Activated naive CD4-positive, alpha-beta T cell treated with Interleukin-2 at 50 U/mL for 16 hours (primary cell): ENCODE results near the gene TUBA1A.
A peak's percentile ranks its signal among the peaks of the same experiment; 100 is the strongest.
"Not testable (repeated sequence)": the region's sequence is repeated elsewhere in the genome, so short reads cannot be mapped to it uniquely, and the experiment has no call there.

Source experiments
- DNase-seq: peaks from one replicate; pipeline ENCODE4 v3.0.0-alpha.2; 2020

TUBA1A gene

DNA sequence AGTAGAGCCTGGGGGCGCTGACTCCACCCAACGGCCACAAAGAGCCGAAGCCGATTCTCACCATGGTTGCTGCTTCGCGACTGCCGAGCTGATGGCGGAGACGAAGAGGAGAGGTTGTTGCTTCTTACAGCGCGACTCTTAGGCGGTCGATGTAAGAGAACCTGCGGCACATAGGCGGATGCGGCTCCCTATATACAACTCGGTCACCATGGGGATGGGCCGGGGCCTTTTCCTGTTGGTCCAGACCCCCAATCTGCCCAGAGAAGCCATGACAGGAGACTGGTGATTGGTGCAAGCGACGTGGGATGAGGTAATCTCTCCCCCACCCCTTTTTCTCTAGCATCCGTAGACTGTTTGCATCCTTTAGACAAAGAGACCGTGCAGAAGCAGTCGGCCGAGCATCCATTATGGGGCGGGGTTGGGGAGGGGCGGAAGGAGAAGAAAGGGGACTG lies at the start of gene TUBA1A:
TSS of gene TUBA1A (minus strand) at position 165 of the 452 bp plus-strand sequence. CDS start at position 64, 101 bp downstream.
- DNase-seq, result peak; percentile 90

DNA sequence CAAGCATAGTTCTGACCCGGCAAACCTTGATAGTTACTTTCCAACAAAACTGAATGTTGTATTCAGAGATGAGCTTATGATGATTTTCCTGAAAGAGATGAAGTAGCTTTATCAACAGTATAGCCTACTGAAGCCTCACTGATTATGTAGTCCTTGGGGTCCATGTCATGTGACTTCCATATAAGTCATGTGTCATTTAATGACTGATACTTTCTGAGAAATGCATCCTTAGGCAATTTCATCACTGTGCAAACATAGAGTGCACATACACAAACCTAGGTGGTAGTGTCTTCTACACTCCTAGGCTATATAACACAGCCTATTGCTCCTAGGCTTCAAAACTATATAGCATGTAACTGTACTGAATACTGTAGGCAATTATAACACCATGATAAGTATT lies 47.5 kb upstream of the TUBA1A start:
- DNase-seq, result no peak

DNA sequence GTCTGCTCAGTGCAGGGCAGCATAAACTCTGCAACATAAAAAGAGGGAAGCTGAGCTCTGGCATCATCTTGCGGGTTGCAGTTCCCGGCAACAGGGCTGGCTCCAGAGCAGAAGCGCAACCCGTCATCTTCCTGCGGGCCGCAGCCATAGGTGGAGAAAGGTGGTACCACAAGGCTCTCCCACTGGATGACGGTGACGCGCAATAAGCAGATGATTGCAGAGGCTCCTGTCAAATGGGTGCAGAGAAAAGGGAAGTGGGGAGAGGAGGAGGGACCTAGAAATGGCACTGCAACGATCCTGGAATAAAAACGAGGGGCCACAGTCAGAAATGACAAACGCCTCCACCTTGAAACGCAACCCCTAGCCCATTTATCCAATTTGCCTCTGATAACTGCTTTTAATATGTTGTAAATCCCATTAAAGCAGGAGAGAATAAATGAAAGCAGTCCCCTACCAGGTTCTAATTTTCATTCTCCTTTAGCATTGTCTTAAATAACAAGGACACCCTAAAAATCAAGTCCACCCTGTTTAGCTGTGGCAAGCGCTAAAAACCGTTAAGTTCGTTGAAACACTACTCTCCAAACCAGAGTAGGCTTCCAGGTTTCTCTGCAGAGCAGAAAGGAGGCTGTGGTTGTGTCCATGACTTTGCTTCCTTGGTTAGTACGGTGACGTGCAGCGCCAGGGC lies 45.1 kb upstream of the TUBA1A start:
- DNase-seq, result no peak

DNA sequence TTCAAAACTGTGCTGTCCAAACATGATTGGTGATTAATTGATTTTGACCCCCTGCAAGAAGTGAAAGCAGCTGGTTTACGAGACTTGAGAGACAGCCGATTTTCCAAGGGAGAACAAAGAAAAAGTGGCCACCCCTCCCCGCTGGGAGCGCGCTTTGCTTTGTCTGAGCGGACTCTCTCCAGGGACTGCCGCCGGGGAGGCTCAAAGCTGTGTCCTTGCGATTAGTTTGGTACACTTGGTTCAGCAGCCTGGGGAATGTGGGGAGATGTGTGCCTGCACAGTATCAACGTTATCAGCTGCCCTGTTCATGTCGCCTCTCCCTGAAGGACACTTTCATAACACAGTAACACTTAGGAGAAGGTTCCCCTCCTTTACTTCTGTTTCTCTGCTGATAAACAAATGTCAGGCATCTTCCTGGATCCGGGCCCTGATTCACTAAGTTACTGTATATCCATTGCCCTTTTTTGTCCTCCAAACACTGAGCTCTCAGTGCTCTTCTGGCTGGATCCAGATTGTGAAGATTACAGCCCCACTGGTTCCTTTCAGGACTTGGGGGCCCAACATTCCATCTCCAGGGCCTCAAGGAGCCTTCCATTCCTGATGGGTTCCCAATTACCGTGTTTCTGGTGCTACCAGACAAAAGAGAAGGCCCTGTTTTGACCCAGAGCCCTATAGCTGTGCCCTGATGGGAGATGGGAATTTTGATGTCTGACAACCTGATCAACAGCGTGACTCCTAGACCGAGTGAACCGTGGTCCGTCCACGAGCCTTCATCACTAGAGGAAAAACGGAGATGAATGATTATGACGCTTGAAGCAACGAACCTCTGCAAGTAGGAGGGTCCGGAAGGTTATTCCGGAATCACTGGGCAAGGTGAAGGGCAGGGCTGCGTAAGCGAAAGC lies 44.3 kb upstream of the TUBA1A start:
- DNase-seq, result no peak

DNA sequence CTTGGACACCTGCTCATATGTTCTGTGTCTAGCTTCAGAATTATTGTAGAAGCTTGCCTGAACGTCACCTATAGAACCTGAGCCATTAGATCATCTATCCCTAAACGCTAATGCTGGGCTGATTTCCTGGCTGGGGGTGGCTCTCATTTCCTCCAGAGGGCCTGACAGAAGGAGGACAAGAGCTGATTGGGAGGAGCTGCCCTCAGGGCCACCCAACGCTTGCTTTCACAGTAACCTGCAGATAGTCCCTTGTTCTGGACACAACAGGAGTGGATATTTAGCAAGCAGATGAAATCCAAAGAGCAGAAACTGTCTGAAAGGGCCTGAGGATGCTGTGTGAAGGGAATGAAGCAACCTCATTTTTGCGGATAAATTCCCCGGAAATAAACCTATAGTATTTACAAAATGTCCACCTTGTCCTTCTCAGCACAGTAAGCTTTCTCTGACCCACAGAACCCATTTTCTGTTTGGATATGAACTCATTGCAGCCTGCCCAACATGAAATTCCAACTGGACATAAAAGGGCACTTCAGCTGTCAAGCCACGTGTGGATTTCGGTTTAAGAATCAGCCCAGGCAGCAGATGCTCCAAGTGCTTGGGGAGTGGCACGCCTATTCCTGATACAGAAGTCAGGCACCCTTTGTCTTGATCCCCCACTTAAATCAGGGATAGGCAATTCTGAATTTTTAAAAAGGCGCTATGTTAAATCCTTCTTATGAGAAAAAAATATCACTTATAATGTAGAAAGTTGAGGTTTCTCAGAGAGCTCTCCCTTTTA lies 43.2 kb upstream of the TUBA1A start:
- DNase-seq, result no peak

DNA sequence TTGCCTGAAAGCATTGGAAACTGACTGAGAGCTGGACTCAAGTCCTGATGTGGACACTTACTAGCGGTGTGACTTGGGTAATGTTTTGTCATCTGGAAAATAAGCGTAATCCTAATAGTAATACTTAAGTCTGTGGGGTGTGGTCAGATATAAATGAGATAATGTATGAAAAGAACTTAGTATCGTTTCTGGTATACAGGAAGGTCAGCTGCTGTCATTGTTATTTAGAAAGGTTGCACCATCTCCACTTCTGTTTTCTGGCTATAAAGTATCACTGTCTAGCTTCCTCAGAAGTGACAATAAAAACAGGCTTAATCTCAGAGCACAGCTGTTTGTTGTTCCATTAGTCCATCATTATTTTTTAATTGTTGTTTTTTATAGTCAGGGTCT lies 41.9 kb upstream of the TUBA1A start:
- DNase-seq, result no peak

DNA sequence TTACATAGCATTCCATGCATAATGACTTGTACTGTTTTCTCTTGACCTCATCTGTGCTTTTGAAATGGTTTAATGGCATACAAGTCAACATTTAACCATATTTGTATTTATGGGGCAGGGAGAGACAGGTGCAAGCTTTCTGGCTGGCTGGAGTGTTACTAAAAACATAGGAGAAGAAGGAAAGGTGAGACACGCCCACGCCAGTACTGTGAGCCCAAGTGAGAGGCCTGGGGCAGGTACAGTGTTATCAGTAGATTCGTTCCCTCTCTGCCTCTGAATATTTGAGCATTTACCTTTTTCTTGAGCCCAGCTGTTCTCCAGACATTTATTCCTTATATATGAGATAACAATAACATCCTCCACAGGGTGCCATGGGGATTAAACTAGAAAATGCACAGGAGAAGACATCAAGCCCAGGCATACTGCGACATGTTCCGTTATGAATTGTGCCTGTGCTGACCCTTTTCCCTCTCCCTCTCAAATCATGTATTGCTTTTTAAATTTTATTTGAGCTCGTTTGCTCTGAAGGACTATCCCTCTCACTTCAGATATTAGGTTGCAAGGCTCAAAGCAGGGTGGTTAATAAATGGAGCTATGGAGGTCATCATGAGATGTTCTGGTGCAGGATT lies 41.4 kb upstream of the TUBA1A start:
- no peak for DNase-seq

DNA sequence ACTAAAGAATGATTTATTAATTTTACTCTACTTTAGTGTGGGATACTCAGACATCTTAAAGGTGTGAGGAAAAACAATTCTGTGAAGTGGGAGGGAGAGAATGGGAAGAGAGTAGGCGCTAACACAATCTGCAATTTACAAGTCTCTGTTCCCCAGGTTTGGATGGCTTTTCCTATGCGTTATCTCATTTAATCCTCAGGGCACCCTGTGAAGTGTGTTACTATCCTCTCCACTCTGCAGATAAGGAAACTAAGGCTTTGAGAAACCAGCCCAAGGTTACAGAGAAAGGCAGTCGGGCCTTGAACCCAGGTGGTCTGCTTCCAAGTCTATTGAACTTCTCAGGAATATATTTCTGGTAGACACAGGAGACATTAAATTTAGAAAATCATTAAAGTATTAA lies 39.8 kb upstream of the TUBA1A start:
- no peak for DNase-seq

DNA sequence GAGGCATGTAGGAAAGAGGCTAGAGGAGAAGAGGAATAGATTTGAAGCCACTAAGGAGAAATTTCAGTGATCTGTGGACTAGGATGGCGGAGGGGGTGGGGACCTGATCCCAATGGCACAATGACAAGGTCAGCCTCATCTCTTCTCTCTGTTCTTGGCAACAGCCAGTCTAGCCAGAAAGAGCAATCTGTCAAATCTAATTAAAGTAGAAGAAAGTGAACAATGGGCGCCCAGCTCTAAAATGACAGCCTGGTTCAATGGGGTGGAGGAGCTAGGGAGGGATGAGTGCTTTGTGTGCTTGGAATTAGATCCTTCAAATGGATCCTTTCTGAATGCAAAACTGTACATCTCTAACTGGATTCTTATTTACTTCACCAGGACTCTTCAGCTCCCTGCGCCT lies 38.8 kb upstream of the TUBA1A start:
- DNase-seq, result no peak

DNA sequence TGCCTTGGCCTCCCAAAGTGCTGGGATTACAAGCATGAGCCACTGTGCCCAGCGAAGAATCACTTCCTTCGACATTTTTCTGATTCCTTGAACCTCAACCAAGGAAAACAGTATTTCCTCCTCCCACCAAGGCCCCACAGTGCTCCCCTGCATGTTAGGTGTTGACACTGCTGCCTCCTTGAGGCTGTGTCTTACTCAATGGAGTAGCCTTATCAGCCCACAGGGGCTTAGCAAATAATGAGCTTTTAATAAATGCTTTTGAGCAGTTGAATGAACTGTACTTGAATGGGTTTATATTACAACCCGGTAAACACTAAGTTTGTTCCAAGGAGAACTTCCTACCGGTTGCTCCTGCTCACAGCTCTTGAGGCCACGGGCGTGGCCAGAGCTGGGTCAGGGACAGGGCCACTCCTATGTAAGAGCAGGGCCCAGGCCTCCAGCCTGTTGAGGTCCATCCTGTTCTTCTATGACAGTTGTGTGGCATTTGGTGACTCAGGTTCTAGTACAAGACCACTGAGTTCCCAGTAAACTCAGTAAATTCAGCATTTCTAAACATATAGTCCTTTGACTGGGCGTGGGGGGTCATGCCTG lies 36.8 kb upstream of the TUBA1A start:
- DNase-seq, result no peak

DNA sequence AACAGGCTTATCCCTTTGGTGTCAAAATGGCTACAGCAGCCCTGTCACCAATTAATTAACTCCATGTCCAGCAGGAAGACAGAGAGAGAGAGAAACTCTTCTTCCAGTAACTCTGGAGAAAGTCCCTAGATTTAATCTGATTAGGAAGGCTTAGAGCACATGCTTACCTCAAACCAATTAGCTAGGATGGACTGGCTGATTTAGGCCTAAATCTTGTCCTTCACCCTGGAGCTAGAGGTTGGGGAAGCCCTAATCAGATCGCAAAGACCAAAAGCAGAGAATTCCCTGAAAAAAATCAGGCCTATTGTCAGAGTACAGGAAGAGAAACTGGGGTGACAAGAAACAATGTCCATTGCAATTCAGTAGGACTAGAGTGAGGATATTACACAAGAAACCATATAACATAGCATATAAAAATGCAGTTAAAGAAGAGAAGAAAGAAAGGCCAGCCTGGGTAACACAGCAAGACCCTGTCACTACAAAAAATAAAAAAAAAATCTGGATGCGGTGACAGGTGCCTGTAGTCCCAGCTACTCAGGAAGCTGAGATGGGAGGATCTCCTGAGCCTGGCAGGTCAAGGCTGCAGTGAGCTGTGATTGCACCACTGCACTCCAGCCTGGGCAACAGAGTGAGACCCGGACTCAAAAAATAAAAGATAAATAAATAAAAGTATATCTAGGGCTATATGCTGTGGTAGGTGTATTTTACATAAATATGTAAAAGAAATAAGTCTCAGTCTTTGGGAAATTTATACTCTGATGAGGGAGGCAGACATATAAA lies 34.9 kb upstream of the TUBA1A start:
- no peak for DNase-seq

DNA sequence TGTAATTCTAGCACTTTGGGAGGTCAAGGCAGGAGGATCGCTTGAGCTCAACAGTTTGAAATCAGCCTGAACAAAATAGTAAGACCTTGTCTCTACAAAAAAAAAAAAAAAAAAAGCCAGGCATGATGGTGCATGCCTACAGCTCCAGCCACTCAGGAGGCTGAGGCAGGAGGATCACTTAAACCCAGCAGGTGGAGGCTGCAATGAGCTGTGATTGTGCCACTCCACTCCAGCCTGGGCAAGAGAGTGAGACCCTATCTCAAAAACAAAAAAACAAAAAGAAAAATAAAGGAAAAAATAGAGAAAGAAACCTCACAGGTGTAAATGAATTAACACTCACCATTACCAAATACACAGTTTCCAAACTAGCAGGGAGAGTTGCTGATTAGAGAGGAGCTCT lies 34.2 kb upstream of the TUBA1A start:
- no peak for DNase-seq

DNA sequence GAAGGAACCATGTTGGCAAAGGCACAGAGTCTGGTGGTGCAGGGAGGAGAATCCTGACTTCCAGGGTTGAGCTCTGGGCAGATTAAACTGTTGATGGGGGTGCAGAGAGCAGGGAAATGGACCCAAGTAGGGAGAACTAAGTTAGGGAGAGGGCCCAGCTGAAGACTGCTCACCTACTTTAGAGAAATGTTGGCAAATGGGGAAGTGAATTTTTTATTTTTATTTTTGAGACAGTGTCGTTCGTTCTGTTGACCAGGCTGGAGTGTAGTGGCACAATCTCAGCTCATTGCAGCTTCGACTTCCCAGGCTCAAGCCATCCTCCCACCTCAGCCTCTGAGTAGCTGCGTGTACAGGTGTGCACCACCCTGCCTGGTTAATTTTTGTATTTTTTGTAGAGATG lies 32.1 kb upstream of the TUBA1A start:
- DNase-seq, result no peak

DNA sequence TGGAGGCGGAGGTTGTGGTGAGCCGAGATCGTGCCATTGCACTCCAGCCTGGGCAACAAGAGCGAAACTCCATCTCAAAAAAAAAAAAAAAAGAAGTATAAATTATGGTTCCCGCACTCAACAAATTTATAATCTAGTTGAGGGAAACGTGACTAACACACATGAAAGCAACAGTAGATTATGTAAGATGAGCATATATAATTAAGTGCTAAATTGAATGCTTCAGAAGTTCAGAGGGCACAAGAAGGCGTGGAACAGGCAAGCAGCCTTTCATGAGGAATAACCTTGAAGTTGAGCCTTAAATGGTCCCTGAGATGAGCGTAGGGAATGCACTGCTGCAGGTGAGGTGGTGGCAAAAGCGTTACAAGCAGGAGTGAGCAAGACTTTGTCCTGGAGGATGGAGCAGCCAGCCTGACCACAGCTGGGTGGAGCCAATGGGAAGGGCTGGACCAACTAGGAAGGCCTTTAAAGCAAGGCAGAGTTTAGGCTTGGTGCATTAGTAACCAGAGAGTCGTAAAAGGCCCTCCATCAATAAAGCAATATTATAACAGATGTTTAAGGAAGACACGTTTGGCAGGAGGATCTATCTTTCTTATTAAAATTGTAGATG lies 30.6 kb upstream of the TUBA1A start:
- DNase-seq, result no peak

DNA sequence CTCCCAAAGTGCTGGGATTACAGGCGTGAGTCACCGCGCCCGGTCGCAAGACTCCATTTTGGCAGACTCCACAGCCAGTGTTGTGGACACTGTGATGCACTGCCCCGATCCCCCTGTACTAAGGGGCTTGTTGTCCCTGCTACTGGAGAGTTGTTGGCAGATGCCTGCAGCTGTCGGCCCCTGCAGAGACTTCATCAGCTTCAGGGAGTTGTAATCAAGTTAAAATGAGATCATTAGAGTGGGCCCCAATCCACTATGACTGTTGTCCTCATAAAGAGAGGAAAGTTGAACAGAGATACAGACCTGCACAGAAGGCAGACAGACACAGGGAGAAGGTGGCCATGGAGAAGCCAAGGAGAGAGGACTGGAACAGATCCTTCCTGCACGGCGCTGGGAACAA lies 23.7 kb upstream of the TUBA1A start:
- no peak for DNase-seq

DNA sequence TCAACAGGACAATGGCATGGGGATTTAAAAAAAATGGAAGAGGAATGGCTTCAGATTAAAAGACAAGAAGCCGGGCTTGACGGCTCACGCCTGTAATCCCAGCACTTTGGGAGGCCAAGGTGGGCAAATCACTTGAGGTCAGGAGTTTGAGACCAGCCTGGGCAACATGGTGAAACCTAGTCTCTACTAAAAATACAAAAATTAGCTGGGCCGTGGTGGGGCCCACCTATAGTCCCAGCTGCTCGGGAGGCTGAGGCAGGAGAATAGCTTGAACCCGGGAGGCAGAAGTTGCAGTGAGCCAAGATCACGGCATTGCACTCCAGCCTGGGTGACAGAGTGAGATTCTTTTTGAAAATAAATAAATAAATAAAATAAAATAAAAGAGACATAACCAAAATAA lies 21.8 kb upstream of the TUBA1A start:
- DNase-seq, result not testable (repeated sequence)

DNA sequence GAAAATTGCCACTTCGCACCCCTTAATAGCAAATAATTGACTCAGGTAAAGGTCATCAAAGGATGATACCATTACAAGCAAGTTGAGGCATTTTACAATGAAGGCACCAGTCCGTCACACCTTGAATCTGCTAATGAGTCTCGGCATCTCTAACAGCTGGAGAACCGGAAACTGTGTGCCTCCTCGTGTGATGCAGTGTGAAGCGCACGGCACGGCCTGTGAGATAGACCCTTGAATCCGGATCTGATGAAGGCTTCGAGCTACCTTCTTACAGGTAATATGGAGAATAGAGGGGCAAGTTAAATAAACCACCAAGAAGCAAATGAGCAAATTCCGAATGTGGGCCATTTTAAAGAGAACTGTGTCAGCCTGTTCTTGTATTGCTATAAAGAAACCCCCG lies 19.8 kb upstream of the TUBA1A start:
- DNase-seq, result no peak

DNA sequence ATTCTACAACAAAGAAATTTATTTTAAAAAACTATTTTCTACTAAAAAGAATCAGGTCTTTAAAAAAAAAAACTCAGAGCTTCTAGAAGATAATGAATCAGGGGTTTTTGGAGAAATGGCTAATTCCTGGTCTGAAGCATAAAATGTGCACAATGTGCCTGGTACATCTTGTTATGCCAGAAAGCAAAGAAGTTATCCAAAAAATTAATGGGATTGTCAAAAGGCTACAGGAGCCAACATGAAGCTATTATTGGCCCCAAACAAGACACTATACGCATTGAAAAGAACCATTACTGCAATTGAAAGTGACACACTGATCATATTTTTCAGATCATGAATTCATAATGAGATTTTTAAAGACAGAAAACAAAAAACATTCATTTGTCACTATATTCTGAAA lies 19.3 kb upstream of the TUBA1A start:
- DNase-seq, result no peak

DNA sequence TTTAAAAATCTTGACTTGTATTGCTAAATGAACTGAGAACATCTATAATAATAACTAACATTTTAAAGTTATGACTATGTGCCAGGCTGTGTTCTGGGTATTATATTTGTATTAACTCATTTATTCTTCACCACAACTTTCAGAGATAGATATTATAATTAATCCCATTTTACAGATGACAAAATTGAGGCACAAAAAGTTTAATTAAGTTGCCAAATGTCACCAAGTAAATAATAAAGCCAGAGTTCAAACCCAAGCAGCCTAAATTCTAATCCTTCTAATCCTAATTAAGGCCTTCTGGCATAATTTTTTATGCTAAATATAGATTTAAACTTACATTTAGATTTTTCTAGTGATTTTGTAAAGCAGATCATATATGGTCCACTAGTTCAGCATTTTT lies 17.5 kb upstream of the TUBA1A start:
- DNase-seq, result no peak

DNA sequence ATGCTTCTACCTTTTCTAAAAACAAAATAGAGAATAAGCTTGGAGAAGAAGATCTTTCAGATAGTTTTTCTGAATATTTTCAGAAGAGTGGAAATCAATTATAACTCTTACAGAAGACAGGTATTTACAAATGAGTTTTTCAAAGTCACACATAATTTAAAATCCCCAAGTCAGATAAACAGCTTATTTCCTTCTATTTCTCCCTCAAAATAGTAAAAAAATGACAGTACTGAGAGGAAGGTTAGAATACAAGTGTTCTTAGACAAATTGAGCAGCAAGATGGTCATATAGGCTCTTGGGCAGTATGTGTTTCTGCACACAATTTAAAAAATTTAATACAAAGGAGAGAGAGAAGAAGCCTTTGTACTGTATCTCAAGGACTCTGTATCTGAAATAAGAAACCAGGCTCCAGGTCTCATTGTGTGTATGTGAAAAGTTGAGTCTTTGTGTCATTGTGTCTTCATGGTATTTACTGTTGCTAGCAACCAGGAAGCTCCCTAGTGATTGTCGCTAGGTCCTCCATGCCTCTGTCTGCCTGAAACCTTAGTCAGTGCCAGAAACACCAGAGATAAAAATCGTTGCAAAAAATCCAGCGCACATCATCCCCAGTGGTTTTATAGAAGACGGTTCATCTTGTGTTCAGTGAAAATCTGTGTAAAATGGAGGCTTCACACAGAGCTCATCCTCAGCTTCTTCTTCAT lies 12.9 kb upstream of the TUBA1A start:
- no peak for DNase-seq
